Ascending aorta (tissue), 2 donors: ENCODE data around the gene LENEP. TPM values are rescaled to one million over a fixed set of nuclear protein-coding genes. Genes with fewer than 3 reads are reported as not detected.
A peak's percentile ranks its signal among the peaks of the same experiment; 100 is the strongest.

Experiments
- DNase-seq, 2 donors: peaks; one replicate each; pipeline ENCODE4 v3.0.0-alpha.2; 2019; ENCODE audit warnings: low spot score in 2 of 2
- H3K27ac ChIP-seq, 2 donors: fragments of 200-600 bp; sonication (generic); one replicate each; pipeline ENCODE4 v1.5.1; 2016 to 2017; ENCODE audit warnings: mild to moderate bottlenecking in 1 of 2
- H3K27me3 ChIP-seq: fragments of 200-600 bp; sonication (generic); one replicate; pipeline ENCODE4 v1.5.1; 2017
- H3K36me3 ChIP-seq, 2 donors: fragments of 200-600 bp; sonication (generic); one replicate each; pipeline ENCODE4 v1.5.1; 2016
- H3K4me1 ChIP-seq, 2 donors: fragments of 200-600 bp; sonication (generic); one replicate each; pipeline ENCODE4 v1.5.1; 2016 to 2017; ENCODE audit warnings: mild to moderate bottlenecking in 1 of 2
- H3K4me3 ChIP-seq, 2 donors: fragments of 200-600 bp; sonication (generic); one replicate each; pipeline ENCODE4 v1.5.1; 2016 to 2017; ENCODE audit warnings: mild to moderate bottlenecking in 1 of 2
- H3K9me3 ChIP-seq, 2 donors: fragments of 200-600 bp; sonication (generic); one replicate each; pipeline ENCODE4 v1.5.1; 2016
- CTCF ChIP-seq, 3 experiments: fragments of 200-600 bp in 2 of 3; fragments of 450-650 bp in 1 of 3; sonication (generic) in 2 of 3; IDR thresholded peaks; one replicate each; pipeline ENCODE4 v1.5.1; 2016 to 2019; ENCODE audit warnings: antibody characterized with exemption in 3 of 3, mild to moderate bottlenecking in 1 of 3, moderate library complexity in 1 of 3
- intact Hi-C: fragments of 100-400 bp; cut with DNase I; formaldehyde crosslinking; loops from one replicate; pipeline ENCODE4 v1.15.1; 2023
- total RNA-seq: library from RNA; depleted of rRNA; stranded (reverse); fragments of >200 nt; gene quantifications from one replicate; pipeline ENCODE4 v1.1.0, GENCODE V29; 2016

Gene LENEP
- total RNA-seq, 1 donor from 2014 or later = not detected

GRCh38 chr1:154999571-155000410, 6.4 kb downstream of the LENEP start:
- H3K27ac ChIP-seq = peak overlapping the region; percentile 97 to 98

GRCh38 chr1:155000411-155000725, 7.0 kb downstream of the LENEP start:
- TF ChIP-seq CTCF (IDR thresholded peaks at IDR 0.05) = no peak
- H3K9me3 ChIP-seq = no peaks in the 10 kb centered on the region
- no peak for DNase-seq
- no peaks in the 10 kb centered on the region for H3K36me3 ChIP-seq
- H3K4me3 ChIP-seq = peak overlapping the region; percentile 92 to 94
- no peaks in the 10 kb centered on the region for H3K27me3 ChIP-seq
- peak overlapping the region; percentile 97 to 98 for H3K27ac ChIP-seq
- H3K4me1 ChIP-seq = peaks cover 14 to 28% of the 10 kb centered on the region in 2 donors
- intact Hi-C loops = loop anchor here (1.0 to 5.0 kb wide), 5 partner anchors 17 to 962 kb away; partner anchors contain the start of genes ATP8B2, FLAD1, PYGO2 and SLC50A1

More at GRCh38 chr1:154999571-155000410, 6.4 kb downstream of the LENEP start:
- H3K27me3 ChIP-seq = no peaks in the 10 kb centered on the region
- H3K4me1 ChIP-seq = peaks cover 14 to 22% of the 10 kb centered on the region in 2 donors
- DNase-seq = no peak
- intact Hi-C loops = loop anchor here (1.0 to 5.0 kb wide), 5 partner anchors 16 to 963 kb away; partner anchors contain the start of genes ATP8B2, FLAD1, PYGO2 and SLC50A1
- H3K4me3 ChIP-seq = peak overlapping the region; percentile 92 to 94
- no peak for TF ChIP-seq CTCF (IDR thresholded peaks at IDR 0.05)
- H3K36me3 ChIP-seq = no peaks in the 10 kb centered on the region
- H3K9me3 ChIP-seq = no peaks in the 10 kb centered on the region

GRCh38 chr1:155000726-155001424, 7.5 kb downstream of the LENEP start:
- TF ChIP-seq CTCF (IDR thresholded peaks at IDR 0.05) = peak in 1 of 3 experiments; percentile 11
- Histone ChIP-seq H3K27me3 (no peaks in the 10 kb centered on the region), H3K4me1 (peaks cover 14 to 33% of the 10 kb centered on the region in 2 donors), H3K27ac (peak overlapping the region; percentile 97 to 98), H3K9me3 (no peaks in the 10 kb centered on the region), H3K4me3 (peak overlapping the region; percentile 92 to 94), H3K36me3 (no peaks in the 10 kb centered on the region)
- intact Hi-C loops = loop anchor here (1.0 to 5.0 kb wide), 6 partner anchors 16 to 961 kb away; partner anchors contain the start of genes ATP8B2, FLAD1, PYGO2 and SLC50A1
- DNase-seq = peak; percentile 61 to 95

GRCh38 chr1:155001425-155001674, 8.0 kb downstream of the LENEP start:
- no peaks in the 10 kb centered on the region for H3K36me3 ChIP-seq
- H3K27me3 ChIP-seq = no peaks in the 10 kb centered on the region
- DNase-seq = no peak
- no peak for TF ChIP-seq CTCF (IDR thresholded peaks at IDR 0.05)
- H3K4me3 ChIP-seq = peak overlapping the region; percentile 92 to 94
- peak overlapping the region; percentile 97 to 98 for H3K27ac ChIP-seq
- H3K9me3 ChIP-seq = no peaks in the 10 kb centered on the region
- intact Hi-C loops = loop anchor here (1.0 to 5.0 kb wide), 4 partner anchors 16 to 961 kb away; partner anchors contain the start of genes ATP8B2 and SLC50A1
- peaks cover 18 to 38% of the 10 kb centered on the region in 2 donors for H3K4me1 ChIP-seq

- no peaks in the 10 kb centered on the region for H3K36me3 ChIP-seq
- H3K27ac ChIP-seq = peak overlapping the region; percentile 97 to 98
- intact Hi-C loops = loop anchor here (1.0 to 5.0 kb wide), 7 partner anchors 15 to 960 kb away; partner anchors contain the start of genes ADAM15, ATP8B2, CKS1B and SLC50A1
- peak; percentile 99 to 100 for DNase-seq
- TF ChIP-seq CTCF (IDR thresholded peaks at IDR 0.05) = peak in 2 of 3 experiments; percentile 50 to 59
- no peaks in the 10 kb centered on the region for H3K9me3 ChIP-seq
- H3K4me3 ChIP-seq = peak overlapping the region; percentile 92 to 94
- H3K4me1 ChIP-seq = peaks cover 19 to 41% of the 10 kb centered on the region in 2 donors
- no peaks in the 10 kb centered on the region for H3K27me3 ChIP-seq
Observed at GRCh38 chr1:155001675-155002463, 8.5 kb downstream of the LENEP start.
